ENCODE results near the gene CCDC117. TPM values are rescaled to one million over a fixed set of nuclear protein-coding genes. Genes with fewer than 3 reads are reported as not detected.
"Not testable (repeated sequence)": the region's sequence is repeated elsewhere in the genome, so short reads cannot be mapped to it uniquely, and the experiment has no call there.

CCDC117 gene
- total RNA-seq, 2 experiments from 2014 or later = 35.5 to 42.4 TPM

DNA sequence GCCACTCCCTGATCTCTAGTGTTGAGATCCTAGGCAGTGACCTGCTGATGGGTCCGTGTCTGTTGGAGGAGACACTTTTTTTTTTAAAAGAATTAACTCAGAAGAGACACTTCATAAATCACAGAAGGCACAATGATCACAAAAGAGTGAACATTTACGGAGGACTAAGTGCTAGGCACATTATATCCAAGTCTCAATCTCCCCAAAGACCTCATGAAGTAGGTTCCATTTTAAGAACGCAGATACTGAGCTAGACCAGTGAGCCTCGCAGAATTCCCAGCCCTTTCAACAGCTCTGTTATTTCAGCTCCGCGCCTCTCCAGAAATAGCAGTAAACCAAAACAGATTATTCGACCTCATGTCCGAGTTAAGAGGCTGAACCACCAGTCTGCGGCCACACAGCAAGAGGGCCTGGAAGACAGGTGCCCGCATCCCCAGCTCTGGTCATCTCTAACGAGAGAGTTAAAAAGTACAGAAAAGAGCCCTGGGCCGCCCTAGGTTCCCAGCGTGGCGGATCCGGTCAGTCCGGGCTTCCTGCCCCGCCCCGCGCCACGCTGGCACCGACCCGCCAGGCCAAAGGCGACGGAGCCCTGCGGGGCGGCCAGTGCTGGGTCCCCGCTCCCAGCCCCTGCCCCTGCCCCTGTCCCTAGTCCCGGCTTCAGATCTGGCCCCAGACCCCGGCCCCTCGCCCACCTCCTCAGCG, 27.3 kb downstream of the CCDC117 start:
- DNase-seq (peak; percentile 53), ATAC-seq (peak; percentile 54)
- Mint-ChIP-seq H3K36me3 (peaks cover 50% of the 10 kb centered on the region), H3K4me1 (peaks cover 50% of the 10 kb centered on the region), H3K9me3 (ENCODE audit: low read depth) (no peaks in the 10 kb centered on the region), H3K27me3 (no peaks in the 10 kb centered on the region), H3K27ac (peak overlapping the region; percentile 92), H3K4me3 (peak overlapping the region; percentile 91)
- CTCF ChIA-PET = interaction anchor here (0.7 to 10.7 kb wide), 15 partner anchors 9 to 881 kb away, joined by 3 to 84 read pairs (median 5); partner anchors contain the start of genes CCDC117 and PITPNB

GRCh38 chr22:28800308-28801041, 28.0 kb downstream of the CCDC117 start, which contains the start of gene XBP1:
TSS of gene XBP1 (minus strand) at chr22:28800569.
- Mint-ChIP-seq H3K4me3 (peak within 1 kb of the TSS; percentile 91), H3K27ac (peak within 1 kb of the TSS; percentile 92), H3K27me3 (no peaks in the 10 kb centered on the region), H3K9me3 (ENCODE audit: low read depth) (no peaks in the 10 kb centered on the region), H3K4me1 (peaks cover 45% of the 10 kb centered on the region), H3K36me3 (peaks cover 44% of the 10 kb centered on the region)
- DNase-seq = peak; percentile 90
- ATAC-seq = peak; percentile 95
- CTCF ChIA-PET = interaction anchor here (0.8 to 10.7 kb wide), 13 partner anchors 8 to 241 kb away, joined by 3 to 84 read pairs (median 6); partner anchors contain the start of gene CCDC117

- ATAC-seq = no peak
- Mint-ChIP-seq H3K36me3 (peaks cover 31% of the 10 kb centered on the region), H3K27ac (peak overlapping the region; percentile 68), H3K27me3 (no peaks in the 10 kb centered on the region), H3K9me3 (ENCODE audit: low read depth) (no peaks in the 10 kb centered on the region), H3K4me3 (peak overlapping the region; percentile 91), H3K4me1 (peaks cover 34% of the 10 kb centered on the region)
- CTCF ChIA-PET = interaction anchor here (0.8 to 10.7 kb wide), 5 partner anchors 11 to 26 kb away, joined by 3 to 84 read pairs (median 5); no protein-coding TSS in a partner anchor
- DNase-seq = no peak
These were observed 29.5 kb downstream of the CCDC117 start for GRCh38 chr22:28801845-28802594.

GRCh38 chr22:28802595-28803123, 30.2 kb downstream of the CCDC117 start:
- Mint-ChIP-seq H3K4me1 (peaks cover 31% of the 10 kb centered on the region), H3K27me3 (no peaks in the 10 kb centered on the region)
- CTCF ChIA-PET = interaction anchor here (0.8 to 10.7 kb wide), 6 partner anchors 10 to 30 kb away, joined by 3 to 84 read pairs (median 5); partner anchors contain the start of gene CCDC117

DNA sequence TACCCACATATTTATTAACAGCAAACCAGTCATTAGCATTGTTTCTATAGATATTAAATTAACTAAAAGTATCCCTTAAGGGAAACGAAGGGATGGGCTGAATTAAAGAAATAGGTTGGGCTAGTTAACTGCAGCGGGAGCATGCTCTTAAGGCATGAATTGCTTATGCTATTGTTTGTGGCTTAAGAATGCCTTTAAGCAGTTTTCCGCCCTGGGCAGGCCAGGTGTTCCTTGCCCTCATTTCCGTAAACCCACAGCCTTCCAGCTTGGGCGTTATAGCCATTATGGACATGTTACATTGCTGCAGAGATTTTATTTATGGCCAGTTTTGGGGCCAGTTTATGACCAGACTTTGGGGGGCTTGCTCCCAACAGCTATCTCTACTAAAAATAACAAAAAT, 32.9 kb downstream of the CCDC117 start:
- DNase-seq; CTCF ChIA-PET; ATAC-seq; H3K27ac Mint-ChIP-seq; H3K4me3 Mint-ChIP-seq; H3K27me3 Mint-ChIP-seq; H3K9me3 Mint-ChIP-seq (ENCODE audit: low read depth): not testable (repeated sequence)
- H3K36me3 Mint-ChIP-seq = peaks cover 25% of the 10 kb centered on the region
- H3K4me1 Mint-ChIP-seq = peaks cover 41% of the 10 kb centered on the region

More at GRCh38 chr22:28802595-28803123, 30.2 kb downstream of the CCDC117 start:
- H3K4me3 Mint-ChIP-seq = peak overlapping the region; percentile 91
- peak overlapping the region; percentile 68 for H3K27ac Mint-ChIP-seq
- peaks cover 30% of the 10 kb centered on the region for H3K36me3 Mint-ChIP-seq
- DNase-seq (no peak), ATAC-seq (no peak)
- H3K9me3 Mint-ChIP-seq (ENCODE audit: low read depth) = no peaks in the 10 kb centered on the region

DNA sequence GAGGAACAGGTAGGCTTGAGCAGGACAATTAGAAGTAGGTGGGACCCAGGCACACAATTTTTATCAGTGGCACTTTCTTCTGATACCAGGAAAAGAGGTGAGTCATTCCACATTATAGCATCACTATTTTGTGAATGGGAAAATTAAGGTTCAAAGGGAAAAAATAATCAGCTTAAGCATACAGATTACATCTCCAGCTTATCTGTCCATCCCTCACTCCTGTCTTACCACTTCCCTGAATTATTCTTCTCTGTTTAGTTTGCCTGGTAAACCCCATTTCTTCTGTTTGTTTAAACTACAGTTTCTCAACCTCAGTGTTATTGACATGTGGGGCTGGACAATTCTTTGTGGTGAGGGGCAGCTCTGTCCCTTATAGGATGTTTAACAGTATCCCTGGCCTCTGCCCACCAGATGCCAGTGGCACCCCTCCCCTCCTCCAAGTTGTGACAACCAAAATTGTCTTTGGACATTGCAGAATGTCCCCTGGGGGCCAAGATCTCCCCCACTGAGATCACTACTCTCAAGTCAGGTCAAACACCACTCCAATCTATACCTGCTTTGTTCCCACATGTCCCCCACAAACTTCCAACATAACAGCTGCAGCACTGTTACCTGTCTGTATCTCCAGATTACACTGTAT, 36.3 kb downstream of the CCDC117 start:
- Mint-ChIP-seq H3K27ac (peak overlapping the region; percentile 55), H3K4me1 (peaks cover 58% of the 10 kb centered on the region), H3K36me3 (peaks cover 34% of the 10 kb centered on the region), H3K27me3 (no peaks in the 10 kb centered on the region), H3K9me3 (ENCODE audit: low read depth) (no peaks in the 10 kb centered on the region), H3K4me3 (no peak overlapping the region)
- CTCF ChIA-PET = interaction anchor here (1.8 to 3.7 kb wide), 5 partner anchors 9 to 208 kb away, joined by 4 to 21 read pairs (median 5); partner anchors contain the start of gene XBP1
- ATAC-seq = no peak
- no peak for DNase-seq

DNA sequence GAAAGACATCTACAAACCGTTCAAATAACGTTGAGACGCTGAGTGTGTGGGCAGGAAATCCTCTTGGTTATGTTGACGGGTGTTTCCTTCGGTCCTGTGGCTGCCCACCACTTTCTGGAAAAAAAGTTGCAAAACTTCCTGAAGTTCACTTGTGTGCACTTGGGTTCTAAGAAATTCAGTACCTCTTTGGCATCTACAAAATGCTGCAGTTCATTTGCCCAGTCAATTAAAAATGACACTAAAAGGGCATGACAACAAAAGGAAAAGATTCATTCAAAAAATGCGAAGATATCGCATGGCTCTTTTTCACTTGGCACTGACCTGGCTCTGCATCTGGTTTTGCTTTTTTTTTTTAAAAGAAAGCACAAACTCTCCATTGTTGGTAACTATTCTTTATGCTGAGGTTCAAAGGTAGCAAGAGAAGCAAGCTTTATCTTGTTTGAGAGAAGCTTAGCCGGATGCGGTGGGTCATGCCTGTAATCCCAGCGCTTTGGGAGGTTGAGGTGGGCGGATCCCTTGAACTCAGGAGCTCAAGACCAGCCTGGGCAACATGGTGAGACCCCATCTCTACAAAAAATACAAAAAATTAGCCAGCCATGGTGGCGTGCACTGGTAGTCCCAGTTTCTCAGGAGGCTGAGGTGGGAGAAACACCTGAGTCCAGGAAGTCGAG, 38.5 kb downstream of the CCDC117 start:
- H3K4me3 Mint-ChIP-seq = peak overlapping the region; percentile 70
- H3K4me1 Mint-ChIP-seq = peaks cover 75% of the 10 kb centered on the region
- H3K9me3 Mint-ChIP-seq (ENCODE audit: low read depth) = no peaks in the 10 kb centered on the region
- H3K36me3 Mint-ChIP-seq = peaks cover 52% of the 10 kb centered on the region
- no peaks in the 10 kb centered on the region for H3K27me3 Mint-ChIP-seq
- CTCF ChIA-PET = interaction anchor here (1.0 to 5.9 kb wide), 6 partner anchors 11 to 58 kb away, joined by 3 to 67 read pairs (median 7); partner anchors contain the start of gene XBP1
- DNase-seq (peak; percentile 81), ATAC-seq (peak; percentile 46)
- peak overlapping the region; percentile 92 for H3K27ac Mint-ChIP-seq

DNA sequence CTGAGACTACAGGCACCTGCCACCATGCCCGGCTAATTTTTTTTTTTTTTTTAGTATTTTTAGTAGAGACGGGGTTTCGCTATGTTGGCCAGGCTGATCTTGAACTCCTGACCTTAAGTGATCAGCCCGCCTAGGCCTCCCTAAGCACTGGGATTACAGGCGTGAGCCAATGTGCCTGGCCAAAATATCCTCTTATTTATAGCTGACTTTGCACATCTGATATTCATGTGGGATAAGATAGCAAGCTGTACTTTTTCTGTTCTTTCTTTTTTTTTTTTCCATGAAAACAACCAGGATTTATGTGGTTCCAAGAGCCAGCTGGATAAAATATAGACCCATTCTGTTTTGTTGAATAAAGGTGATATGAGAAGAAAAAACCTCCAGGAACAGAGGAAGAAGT, 40.0 kb downstream of the CCDC117 start:
- CTCF ChIA-PET = interaction anchor here (0.8 to 5.9 kb wide), 7 partner anchors 12 to 67 kb away, joined by 3 to 67 read pairs (median 7); partner anchors contain the start of genes CCDC117 and XBP1
- Mint-ChIP-seq H3K27me3 (no peaks in the 10 kb centered on the region), H3K4me3 (peak overlapping the region; percentile 70)

DNA sequence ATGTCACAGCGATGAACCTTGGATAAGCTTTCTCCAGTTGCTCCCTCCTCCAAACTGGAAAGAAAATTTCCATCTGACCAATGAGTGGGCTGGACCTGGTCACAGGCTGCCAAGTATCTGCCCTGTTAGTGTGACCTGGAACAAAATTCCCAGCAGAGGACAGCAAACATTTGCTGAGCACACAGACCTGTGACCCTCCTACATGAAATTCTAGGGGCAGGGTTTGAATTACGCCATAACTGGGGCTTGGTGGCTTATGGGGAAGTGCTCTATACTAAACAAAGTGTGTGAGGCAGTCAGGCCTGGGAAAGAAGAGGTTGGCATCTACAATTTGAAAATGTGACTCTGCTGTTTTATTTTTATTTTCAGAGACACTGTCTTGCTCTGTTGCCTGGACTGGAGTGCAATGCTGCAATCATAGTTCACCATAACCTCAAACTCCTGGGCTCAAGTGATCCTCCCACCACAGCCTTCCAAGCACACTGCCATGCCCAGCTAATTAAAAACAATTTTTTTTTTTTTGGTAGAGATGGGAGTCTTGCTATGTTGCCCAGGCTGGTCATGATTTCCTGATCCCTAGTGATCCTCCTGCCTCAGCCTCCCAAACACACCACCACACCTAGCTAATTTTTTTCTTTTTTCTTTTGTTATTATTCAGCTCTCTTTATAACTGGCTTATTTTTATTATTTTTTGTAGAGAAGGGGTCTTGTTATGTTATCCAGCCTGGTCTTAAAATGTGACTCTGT, 41.5 kb downstream of the CCDC117 start:
- CTCF ChIA-PET = interaction anchor here (1.3 to 5.9 kb wide), 4 partner anchors 14 to 41 kb away, joined by 5 to 67 read pairs (median 26); partner anchors contain the start of genes CCDC117 and XBP1
- Mint-ChIP-seq H3K36me3 (peaks cover 45% of the 10 kb centered on the region), H3K27me3 (no peaks in the 10 kb centered on the region), H3K9me3 (ENCODE audit: low read depth) (no peaks in the 10 kb centered on the region), H3K4me1 (peaks cover 84% of the 10 kb centered on the region), H3K4me3 (no peak overlapping the region), H3K27ac (peak overlapping the region; percentile 51)
- no peak for DNase-seq
- no peak for ATAC-seq

More for the DNA sequence above, 40.0 kb downstream of the CCDC117 start:
- ATAC-seq (no peak), DNase-seq (no peak)
- Mint-ChIP-seq H3K27ac (peak overlapping the region; percentile 92), H3K4me1 (peaks cover 78% of the 10 kb centered on the region), H3K9me3 (ENCODE audit: low read depth) (no peaks in the 10 kb centered on the region), H3K36me3 (peaks cover 54% of the 10 kb centered on the region)

- CTCF ChIA-PET = interaction anchor here (1.3 to 5.9 kb wide), 4 partner anchors 12 to 31 kb away, joined by 5 to 67 read pairs (median 25); partner anchors contain the start of gene XBP1
- ATAC-seq (no peak), DNase-seq (no peak)
- Mint-ChIP-seq H3K9me3 (ENCODE audit: low read depth) (no peaks in the 10 kb centered on the region), H3K4me1 (peaks cover 80% of the 10 kb centered on the region), H3K27me3 (no peaks in the 10 kb centered on the region), H3K36me3 (peaks cover 43% of the 10 kb centered on the region), H3K27ac (no peak overlapping the region), H3K4me3 (no peak overlapping the region)
These were observed 42.6 kb downstream of the CCDC117 start for GRCh38 chr22:28815111-28815510.

DNA sequence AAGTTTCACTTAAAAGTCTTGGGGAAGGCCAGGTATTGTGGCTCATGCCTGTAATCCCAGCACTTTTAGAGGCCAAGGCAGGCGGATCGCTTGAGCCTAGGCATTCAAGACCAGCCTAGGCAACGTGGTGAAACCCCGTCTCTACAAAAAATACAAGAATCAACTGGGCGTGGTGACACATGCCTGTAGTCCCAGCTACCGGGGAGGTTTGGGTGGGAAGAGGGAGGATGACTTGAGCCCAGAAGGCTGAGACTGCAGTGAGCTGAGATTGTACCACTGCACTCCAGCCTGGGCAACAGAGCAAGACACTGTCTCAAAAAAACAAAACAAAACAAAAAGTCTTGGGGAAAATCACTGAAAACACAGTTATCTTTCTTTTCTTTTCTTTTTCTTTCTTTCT, 43.2 kb downstream of the CCDC117 start:
- Mint-ChIP-seq H3K9me3 (ENCODE audit: low read depth) (no peaks in the 10 kb centered on the region), H3K36me3 (peaks cover 42% of the 10 kb centered on the region), H3K27ac (no peak overlapping the region), H3K4me1 (peaks cover 75% of the 10 kb centered on the region), H3K27me3 (no peaks in the 10 kb centered on the region), H3K4me3 (no peak overlapping the region)
- DNase-seq = no peak
- ATAC-seq = no peak
- CTCF ChIA-PET = interaction anchor here (1.6 to 5.9 kb wide), 2 partner anchors 12 to 14 kb away, joined by 5 to 67 read pairs; no protein-coding TSS in a partner anchor
